ENCODE measurements around the gene NAP1L4.
A peak's percentile ranks its signal among the peaks of the same experiment; 100 is the strongest.

Gene NAP1L4

GRCh38 chr11:2934611-2935239 is 57.4 kb downstream of the NAP1L4 start:
- TF ChIP-seq, protein P1, sequence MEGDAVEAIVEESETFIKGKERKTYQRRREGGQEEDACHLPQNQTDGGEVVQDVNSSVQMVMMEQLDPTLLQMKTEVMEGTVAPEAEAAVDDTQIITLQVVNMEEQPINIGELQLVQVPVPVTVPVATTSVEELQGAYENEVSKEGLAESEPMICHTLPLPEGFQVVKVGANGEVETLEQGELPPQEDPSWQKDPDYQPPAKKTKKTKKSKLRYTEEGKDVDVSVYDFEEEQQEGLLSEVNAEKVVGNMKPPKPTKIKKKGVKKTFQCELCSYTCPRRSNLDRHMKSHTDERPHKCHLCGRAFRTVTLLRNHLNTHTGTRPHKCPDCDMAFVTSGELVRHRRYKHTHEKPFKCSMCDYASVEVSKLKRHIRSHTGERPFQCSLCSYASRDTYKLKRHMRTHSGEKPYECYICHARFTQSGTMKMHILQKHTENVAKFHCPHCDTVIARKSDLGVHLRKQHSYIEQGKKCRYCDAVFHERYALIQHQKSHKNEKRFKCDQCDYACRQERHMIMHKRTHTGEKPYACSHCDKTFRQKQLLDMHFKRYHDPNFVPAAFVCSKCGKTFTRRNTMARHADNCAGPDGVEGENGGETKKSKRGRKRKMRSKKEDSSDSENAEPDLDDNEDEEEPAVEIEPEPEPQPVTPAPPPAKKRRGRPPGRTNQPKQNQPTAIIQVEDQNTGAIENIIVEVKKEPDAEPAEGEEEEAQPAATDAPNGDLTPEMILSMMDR (IDR thresholded peaks at IDR 0.05; ENCODE audit: insufficient read depth, low read depth, low read length, missing control alignments): no peak
- DNase-seq (ENCODE audit: low read depth): no peak
- no peak overlapping the region for H3K4me3 ChIP-seq (ENCODE audit: low read length)

GRCh38 chr11:2934021-2934550 is 58.0 kb downstream of the NAP1L4 start:
- no peak for DNase-seq (ENCODE audit: low read depth)
- TF ChIP-seq, protein P1 (IDR thresholded peaks at IDR 0.05; ENCODE audit: insufficient read depth, low read depth, low read length, missing control alignments): no peak
- H3K4me3 ChIP-seq (ENCODE audit: low read length): no peak overlapping the region

DNA sequence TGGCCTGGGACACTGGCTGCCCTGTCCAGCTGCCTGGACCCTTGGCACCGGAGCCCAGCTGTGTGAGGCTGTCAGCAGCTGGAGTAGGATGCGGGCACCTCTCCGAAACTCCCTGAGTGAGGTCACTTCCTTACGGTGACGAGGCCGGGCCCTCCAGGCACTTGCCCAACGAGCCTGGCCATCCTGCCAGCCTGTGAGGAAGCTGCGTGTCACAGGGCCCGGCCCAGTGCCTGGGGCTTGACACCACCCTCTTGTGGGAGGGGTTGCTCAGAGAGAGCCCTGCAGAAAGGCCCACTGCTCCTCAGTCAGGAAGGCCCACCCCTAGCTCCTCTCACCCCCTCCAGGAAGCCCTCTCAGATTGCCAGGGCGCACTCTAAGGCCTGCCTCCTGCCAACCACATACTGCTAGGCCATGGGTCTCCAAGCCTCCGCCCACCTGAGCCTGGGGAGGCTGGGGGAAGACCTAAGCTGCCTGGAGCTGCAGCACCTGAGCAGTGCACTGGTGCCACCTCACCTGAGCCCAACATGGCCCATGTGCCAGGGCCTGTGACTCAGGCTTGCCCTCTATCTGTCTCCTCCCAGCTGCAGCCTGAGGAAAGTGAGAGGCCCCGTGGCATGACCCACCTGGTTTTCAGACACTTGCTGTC is 58.6 kb downstream of the NAP1L4 start:
- TF ChIP-seq, protein P1 (IDR thresholded peaks at IDR 0.05; ENCODE audit: insufficient read depth, low read depth, low read length, missing control alignments): no peak
- H3K4me3 ChIP-seq (ENCODE audit: low read length): no peak overlapping the region
- DNase-seq (ENCODE audit: low read depth): peak; percentile 99

DNA sequence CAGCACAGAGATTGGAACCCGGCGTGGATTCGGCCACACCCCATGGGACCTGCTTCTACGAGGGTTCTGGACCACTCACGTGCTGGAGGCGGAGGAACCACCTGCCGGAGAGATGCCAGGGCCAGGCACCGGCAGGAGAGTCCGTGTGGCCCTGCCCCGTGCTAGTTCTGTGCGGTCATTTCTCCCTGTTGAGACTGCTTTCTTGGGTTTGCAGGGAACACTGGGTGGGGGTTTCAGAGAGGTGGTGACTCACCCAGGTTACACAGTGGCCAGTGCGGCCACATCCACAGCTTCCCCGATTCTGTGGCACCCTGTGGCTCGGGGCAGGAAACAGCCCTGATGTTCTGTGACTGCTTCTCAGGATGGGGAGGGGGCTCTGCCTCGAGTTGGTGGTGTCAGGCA is 59.3 kb downstream of the NAP1L4 start:
- H3K4me3 ChIP-seq (ENCODE audit: low read length): no peak overlapping the region
- TF ChIP-seq, protein P1 (IDR thresholded peaks at IDR 0.05; ENCODE audit: insufficient read depth, low read depth, low read length, missing control alignments): no peak
- DNase-seq (ENCODE audit: low read depth): peak; percentile 69

- H3K4me3 ChIP-seq (ENCODE audit: low read length): no peak overlapping the region
- TF ChIP-seq, protein P1 (IDR thresholded peaks at IDR 0.05; ENCODE audit: insufficient read depth, low read depth, low read length, missing control alignments): no peak
- DNase-seq (ENCODE audit: low read depth): no peak
These were observed 60.1 kb downstream of the NAP1L4 start for GRCh38 chr11:2931771-2932738.

- H3K4me3 ChIP-seq (ENCODE audit: low read length): no peak overlapping the region
- no peak for DNase-seq (ENCODE audit: low read depth)
- TF ChIP-seq, protein P1 (IDR thresholded peaks at IDR 0.05; ENCODE audit: insufficient read depth, low read depth, low read length, missing control alignments): no peak
These were observed 60.7 kb downstream of the NAP1L4 start for GRCh38 chr11:2931420-2931746.

Data from epithelial cell of esophagus (primary cell).